HepG2 (cell line): ENCODE data around the gene RAB34. TPM values are rescaled to one million over a fixed set of nuclear protein-coding genes. Genes with fewer than 3 reads are reported as not detected.

Source experiments
- ATAC-seq: fragments of 200-7000 bp; cut with Tn5 transposase; 3 replicates; pipeline ENCODE4 v1.9.1; 2020; ENCODE audit warnings: mild to moderate bottlenecking, moderate library complexity
- BruUV-seq: library from RNA; stranded (reverse); fragments of 400-500 nt; replicated peaks from 2 replicates; lab custom pipeline; 2021; lab: Mats Ljungman, UMichigan
- CTCF ChIA-PET: fragments of 300-600 bp; formaldehyde crosslinking; extraction: SDS; loops from one replicate; lab custom pipeline; 2021; ENCODE audit warnings: low total read pairs, inconsistent platforms, low intra/inter-chr PET ratio; lab: Yijun Ruan, JAX
- POLR2A ChIA-PET: fragments of 350-600 bp; sonication (Branson Sonifier 250); formaldehyde crosslinking; loops from one replicate; lab custom pipeline; 2020; ENCODE audit warnings: antibody characterized with exemption, inconsistent platforms; lab: Yijun Ruan, JAX
- DNase-seq: peaks from one replicate; pipeline ENCODE4 v3.0.0-alpha.2; 2015; ENCODE audit warnings: low spot score
- FAIRE-seq: peaks from 3 replicates; lab custom pipeline; 2011; peaks lifted over from hg19 to GRCh38; lab: Jason Lieb, UNC
- H2AFZ ChIP-seq: one replicate; pipeline ENCODE4 v1.6.1; 2011; ENCODE audit warnings: low read length, inconsistent platforms
- H3K27ac ChIP-seq: fragments of 300-600 bp; 3 replicates; pipeline ENCODE4 v1.8.0; 2011; ENCODE audit warnings: mixed run types, mild to moderate bottlenecking, mixed read lengths, low read length, inconsistent platforms; ENCODE audit not compliant: insufficient read depth; ENCODE audit errors: extremely low read length
- H3K27me3 ChIP-seq, 2 experiments: fragments of 200-600 bp in 1 of 2; 2 replicates in 1 of 2; 3 replicates in 1 of 2; pipeline versions ENCODE4 v1.6.0 to v1.8.0; 2011; ENCODE audit warnings: low read length in 2 of 2, mild to moderate bottlenecking in 2 of 2, moderate library complexity in 2 of 2, inconsistent platforms in 1 of 2; ENCODE audit not compliant: insufficient read depth in 2 of 2, control insufficient read depth in 1 of 2
- H3K36me3 ChIP-seq, 2 experiments: fragments of 200-600 bp in 1 of 2; replicated peaks in 1 of 2; 2 replicates in 1 of 2; 3 replicates in 1 of 2; pipeline versions ENCODE4 v1.5.1 to v1.8.0; 2011; ENCODE audit warnings: low read length in 2 of 2, inconsistent platforms in 1 of 2; ENCODE audit not compliant: insufficient read depth in 2 of 2, control insufficient read depth in 1 of 2
- H3K4me1 ChIP-seq: 2 replicates; pipeline ENCODE4 v1.5.1; 2012; ENCODE audit warnings: low read length, inconsistent platforms; ENCODE audit not compliant: insufficient read depth
- H3K4me2 ChIP-seq: 2 replicates; pipeline ENCODE4 v1.6.0; 2011; ENCODE audit warnings: low read depth, low read length, inconsistent platforms
- H3K4me3 ChIP-seq, 3 experiments: fragments of 200-600 bp in 1 of 3; sonication (generic), shearing (Covaris generic) in 1 of 3; replicated peaks in 1 of 3; 2 replicates each; pipeline ENCODE4 v1.5.1; 2011 to 2016; ENCODE audit warnings: low read length in 3 of 3, inconsistent platforms in 2 of 3, low read depth in 2 of 3, mild to moderate bottlenecking in 2 of 3, control low read depth in 1 of 3, mixed read lengths in 1 of 3; ENCODE audit not compliant: insufficient read depth in 1 of 3
- H3K79me2 ChIP-seq: one replicate; pipeline ENCODE4 v1.6.1; 2011; ENCODE audit warnings: low read length, inconsistent platforms; ENCODE audit not compliant: insufficient read depth
- H3K9ac ChIP-seq: 2 replicates; pipeline ENCODE4 v1.6.0; 2011; ENCODE audit warnings: mild to moderate bottlenecking, low read depth, low read length, inconsistent platforms; ENCODE audit not compliant: insufficient read depth
- H3K9me3 ChIP-seq: 2 replicates; pipeline ENCODE4 v1.5.1; 2012; ENCODE audit warnings: mild to moderate bottlenecking, low read length
- H4K20me1 ChIP-seq: 2 replicates; pipeline ENCODE4 v1.6.0; 2011; ENCODE audit warnings: inconsistent platforms, mild to moderate bottlenecking, low read length, moderate library complexity; ENCODE audit not compliant: insufficient read depth
- ADNP ChIP-seq: sonication (generic); formaldehyde crosslinking; IDR thresholded peaks from 2 replicates; pipeline ENCODE4 v1.4.0; 2020; ENCODE audit warnings: missing genetic modification reagents
- CHD2 ChIP-seq: IDR thresholded peaks from 2 replicates; pipeline ENCODE4 v1.6.1; 2011; ENCODE audit warnings: low read depth, low read length, improper control_type of control experiment
- ETV6 ChIP-seq: sonication (generic); formaldehyde crosslinking; conservative IDR thresholded peaks from 2 replicates; pipeline ENCODE4 v1.4.0; 2020; ENCODE audit warnings: missing genetic modification reagents
- KLF13 ChIP-seq: sonication (generic); formaldehyde crosslinking; IDR thresholded peaks from 2 replicates; pipeline ENCODE4 v1.4.0; 2020; ENCODE audit warnings: mild to moderate bottlenecking, missing genetic modification reagents
- MED13 ChIP-seq: sonication (generic); formaldehyde crosslinking; IDR thresholded peaks from 2 replicates; pipeline ENCODE4 v1.5.0; 2020; ENCODE audit warnings: missing genetic modification reagents
- NFE2L2 ChIP-seq: fragments of 150-350 bp; IDR thresholded peaks from 2 replicates; pipeline ENCODE4 v1.6.1; 2014; ENCODE audit warnings: low read length
- PHF20 ChIP-seq: sonication (generic); formaldehyde crosslinking; IDR thresholded peaks from 2 replicates; pipeline ENCODE4 v1.5.0; 2020; ENCODE audit warnings: mild to moderate bottlenecking, missing genetic modification reagents
- RARG ChIP-seq: sonication (generic); formaldehyde crosslinking; IDR thresholded peaks from 2 replicates; pipeline ENCODE4 v1.4.0; 2020; ENCODE audit warnings: low read depth, mild to moderate bottlenecking, missing genetic modification reagents
- RBM22 ChIP-seq: fragments of 200-400 bp; formaldehyde crosslinking; optimal IDR thresholded peaks from 2 replicates; pipeline ENCODE3; 2017; ENCODE audit warnings: mild to moderate bottlenecking, low read length, moderate library complexity
- SOX13 ChIP-seq, 3 experiments: fragments of 450-650 bp in 1 of 3; sonication (generic) in 1 of 3; formaldehyde crosslinking in 1 of 3; IDR thresholded peaks in 2 of 3; conservative IDR thresholded peaks in 1 of 3; 2 replicates each; pipeline versions ENCODE4 v1.5.0 to v1.6.1; 2016 to 2020; ENCODE audit warnings: antibody characterized with exemption in 1 of 3, mild to moderate bottlenecking in 1 of 3, missing compliant biosample characterization in 1 of 3, missing genetic modification reagents in 1 of 3, moderate library complexity in 1 of 3
- THAP8 ChIP-seq: sonication (generic); formaldehyde crosslinking; IDR thresholded peaks from 2 replicates; pipeline ENCODE4 v1.5.1; 2020; ENCODE audit warnings: missing genetic modification reagents, mild to moderate bottlenecking, borderline replicate concordance
- ZNF337 ChIP-seq: sonication (generic); formaldehyde crosslinking; IDR thresholded peaks from 2 replicates; pipeline ENCODE4 v1.5.1; 2020; ENCODE audit warnings: missing genetic modification reagents, low read depth, mild to moderate bottlenecking, borderline replicate concordance
- ZNF75D ChIP-seq: sonication (generic); formaldehyde crosslinking; IDR thresholded peaks from 2 replicates; pipeline ENCODE4 v1.8.1; 2023; ENCODE audit warnings: missing genetic modification reagents, mild to moderate bottlenecking, borderline replicate concordance
- ZNF879 ChIP-seq: sonication (generic); formaldehyde crosslinking; IDR thresholded peaks from 2 replicates; pipeline ENCODE4 v1.8.1; 2023; ENCODE audit warnings: missing genetic modification reagents
- WGBS: methylation state at CpG from one replicate; pipeline ENCODE4 v1.1.6; 2017; ENCODE audit warnings: low lambda C conversion rate; 5-methylcytosine and 5-hydroxymethylcytosine counted together
- in situ Hi-C: cut with HindIII; loops from 2 replicates; pipeline ENCODE4 v1.10.0; 2017; ENCODE audit warnings: low pct_unique_long_range_greater_than_20kb; ENCODE audit not compliant: extremely low pct_ligation_motif_present
- intact Hi-C: fragments of 100-400 bp; cut with micrococcal nuclease; formaldehyde crosslinking; loops from one replicate; pipeline ENCODE4 v1.10.0; 2022; ENCODE audit not compliant: unreplicated experiment
- polyA plus RNA-seq, 8 experiments: library from polyadenylated mRNA; depleted of rRNA in 3 of 8; stranded (reverse) in 7 of 8; unstranded in 1 of 8; fragments of >200 nt; fragmentation: Illumina TruSeq in 4 of 8; extraction: Trizol in 4 of 8; gene quantifications; 2 replicates each; pipeline versions ENCODE4 v1.2.1 to v1.2.3, GENCODE V29; 2011 to 2016; ENCODE audit warnings: low read depth in 4 of 8, missing spikeins in 1 of 8, mixed read lengths in 1 of 8; ENCODE audit not compliant: insufficient read depth in 1 of 8
- total RNA-seq, 5 experiments: library from RNA; depleted of rRNA; stranded (reverse); fragments of >200 nt; fragmentation: Illumina TruSeq; extraction: Trizol; gene quantifications; 2 replicates each; pipeline ENCODE4 v1.2.3, GENCODE V29; 2016; ENCODE audit warnings: low read depth in 1 of 5
- TF ChIP-seq, protein P1 (sequence below): IDR thresholded peaks from 2 replicates; pipeline ENCODE4 v1.6.1; 2016; ENCODE audit warnings: mild to moderate bottlenecking
- TF ChIP-seq, protein P2 (sequence below): sonication (generic); formaldehyde crosslinking; IDR thresholded peaks from 2 replicates; pipeline ENCODE4 v1.5.1; 2020; ENCODE audit warnings: mild to moderate bottlenecking, missing genetic modification reagents, moderate library complexity

The RAB34 gene
- total and polyA plus RNA-seq, 2 of the 13 experiments (the other 11 are each of a cell fraction or from before 2014, with no cell fraction given), result 0.49 TPM; not detected in 1

DNA sequence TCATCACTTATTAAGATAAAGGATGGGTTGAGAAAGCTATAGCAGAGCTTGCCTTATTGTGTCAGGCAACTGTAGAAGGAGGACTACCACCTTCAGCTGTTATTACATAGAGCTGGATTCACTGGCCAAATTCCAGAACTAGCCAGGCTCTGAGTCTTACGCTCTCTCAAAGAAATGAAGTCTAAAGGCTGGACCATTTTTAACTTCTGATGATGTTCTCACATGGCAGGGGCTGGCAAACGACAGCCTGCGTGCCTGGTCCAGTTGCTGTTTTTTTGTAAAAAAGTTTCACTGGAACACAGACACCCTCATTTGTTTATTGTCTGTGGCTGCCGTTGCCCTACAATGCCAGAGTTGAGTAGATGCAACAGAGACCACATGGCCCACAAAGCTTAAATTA, 47.4 kb upstream of the RAB34 start:
- H3K4me3 ChIP-seq, result no peak overlapping the region
- ATAC-seq (no peak), DNase-seq (no peak), FAIRE-seq (no peak)
- no peak overlapping the region for H3K4me2 ChIP-seq
- intact Hi-C loops (no loop called here), in situ Hi-C loops (loop anchor here (10.0 kb wide), 1 partner anchor 120 kb away; no protein-coding TSS in a partner anchor)
- H3K9ac ChIP-seq, result no peak overlapping the region
- POLR2A ChIA-PET, result no interaction called here
- H2AFZ ChIP-seq, result no peak overlapping the region
- no peaks in the 10 kb centered on the region for H4K20me1 ChIP-seq
- TF ChIP-seq PHF20 (CRISPR knock-in tag) (no peak), ADNP (CRISPR knock-in tag) (no peak), RARG (no peak), NFE2L2 (no peak), ZNF337 (CRISPR knock-in tag) (no peak), MED13 (CRISPR knock-in tag) (no peak), THAP8 (CRISPR knock-in tag) (no peak), ZNF879 (CRISPR knock-in tag) (no peak), CHD2 (no peak), ETV6 (CRISPR knock-in tag) (no peak), SOX13 (IDR thresholded peaks at IDR 0.05) (no peak), SOX13 (CRISPR knock-in tag; conservative IDR thresholded peaks at IDR 0.05 in 1 of 2, IDR thresholded peaks at IDR 0.05 in 1 of 2) (no peak), RBM22 (no peak), KLF13 (CRISPR knock-in tag) (no peak), ZNF75D (no peak)
- TF ChIP-seq, protein P1, sequence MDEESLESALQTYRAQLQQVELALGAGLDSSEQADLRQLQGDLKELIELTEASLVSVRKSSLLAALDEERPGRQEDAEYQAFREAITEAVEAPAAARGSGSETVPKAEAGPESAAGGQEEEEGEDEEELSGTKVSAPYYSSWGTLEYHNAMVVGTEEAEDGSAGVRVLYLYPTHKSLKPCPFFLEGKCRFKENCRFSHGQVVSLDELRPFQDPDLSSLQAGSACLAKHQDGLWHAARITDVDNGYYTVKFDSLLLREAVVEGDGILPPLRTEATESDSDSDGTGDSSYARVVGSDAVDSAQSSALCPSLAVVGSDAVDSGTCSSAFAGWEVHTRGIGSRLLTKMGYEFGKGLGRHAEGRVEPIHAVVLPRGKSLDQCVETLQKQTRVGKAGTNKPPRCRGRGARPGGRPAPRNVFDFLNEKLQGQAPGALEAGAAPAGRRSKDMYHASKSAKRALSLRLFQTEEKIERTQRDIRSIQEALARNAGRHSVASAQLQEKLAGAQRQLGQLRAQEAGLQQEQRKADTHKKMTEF (CRISPR knock-in tag), result no peak
- TF ChIP-seq, protein P2, sequence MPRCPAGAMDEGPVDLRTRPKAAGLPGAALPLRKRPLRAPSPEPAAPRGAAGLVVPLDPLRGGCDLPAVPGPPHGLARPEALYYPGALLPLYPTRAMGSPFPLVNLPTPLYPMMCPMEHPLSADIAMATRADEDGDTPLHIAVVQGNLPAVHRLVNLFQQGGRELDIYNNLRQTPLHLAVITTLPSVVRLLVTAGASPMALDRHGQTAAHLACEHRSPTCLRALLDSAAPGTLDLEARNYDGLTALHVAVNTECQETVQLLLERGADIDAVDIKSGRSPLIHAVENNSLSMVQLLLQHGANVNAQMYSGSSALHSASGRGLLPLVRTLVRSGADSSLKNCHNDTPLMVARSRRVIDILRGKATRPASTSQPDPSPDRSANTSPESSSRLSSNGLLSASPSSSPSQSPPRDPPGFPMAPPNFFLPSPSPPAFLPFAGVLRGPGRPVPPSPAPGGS, result no peak
- no peaks in the 10 kb centered on the region for H3K79me2 ChIP-seq
- WGBS, result 96% methylated on average over 4 of the region's 4 CpGs
- CTCF ChIA-PET, result no interaction called here
- no peaks in the 10 kb centered on the region for H3K27me3 ChIP-seq
- BruUV-seq, result no TSS peak
- H3K4me1 ChIP-seq, result no peaks in the 10 kb centered on the region
- peaks cover 15 to 49% of the 10 kb centered on the region in 2 experiments for H3K36me3 ChIP-seq
- no peak overlapping the region for H3K27ac ChIP-seq
- H3K9me3 ChIP-seq, result no peaks in the 10 kb centered on the region
